Measurements from ENCODE around the gene HEXIM1.

HEXIM1 gene

DNA sequence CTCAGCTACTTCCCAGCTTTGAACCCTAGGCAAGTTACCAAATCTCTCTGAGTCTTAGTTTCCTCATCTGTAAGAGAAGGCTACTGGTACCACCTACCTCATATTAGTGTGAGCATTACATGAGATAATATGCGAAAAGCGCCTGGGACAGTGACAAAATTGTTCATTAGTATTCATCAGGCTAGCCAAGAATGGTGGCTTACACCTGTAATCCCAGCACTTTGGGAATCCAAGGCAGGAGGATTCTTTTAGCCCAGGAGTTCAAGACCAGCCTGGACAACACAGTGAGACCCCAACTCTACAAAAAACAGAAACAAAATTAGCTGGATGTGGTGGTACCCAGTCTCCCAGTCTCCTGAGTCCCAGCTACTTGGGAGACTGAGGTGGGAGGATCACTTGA, 19.3 kb upstream of the HEXIM1 start:
- no peak overlapping the region for H3K4me3 ChIP-seq (ENCODE audit: low read depth, low read length)
- in situ Hi-C loops (cut with HindIII; ENCODE audit: low sequenced_read_pairs) = no loop called here
- no peak for DNase-seq (ENCODE audit: low read depth, low spot score)
- TF ChIP-seq, protein P1, sequence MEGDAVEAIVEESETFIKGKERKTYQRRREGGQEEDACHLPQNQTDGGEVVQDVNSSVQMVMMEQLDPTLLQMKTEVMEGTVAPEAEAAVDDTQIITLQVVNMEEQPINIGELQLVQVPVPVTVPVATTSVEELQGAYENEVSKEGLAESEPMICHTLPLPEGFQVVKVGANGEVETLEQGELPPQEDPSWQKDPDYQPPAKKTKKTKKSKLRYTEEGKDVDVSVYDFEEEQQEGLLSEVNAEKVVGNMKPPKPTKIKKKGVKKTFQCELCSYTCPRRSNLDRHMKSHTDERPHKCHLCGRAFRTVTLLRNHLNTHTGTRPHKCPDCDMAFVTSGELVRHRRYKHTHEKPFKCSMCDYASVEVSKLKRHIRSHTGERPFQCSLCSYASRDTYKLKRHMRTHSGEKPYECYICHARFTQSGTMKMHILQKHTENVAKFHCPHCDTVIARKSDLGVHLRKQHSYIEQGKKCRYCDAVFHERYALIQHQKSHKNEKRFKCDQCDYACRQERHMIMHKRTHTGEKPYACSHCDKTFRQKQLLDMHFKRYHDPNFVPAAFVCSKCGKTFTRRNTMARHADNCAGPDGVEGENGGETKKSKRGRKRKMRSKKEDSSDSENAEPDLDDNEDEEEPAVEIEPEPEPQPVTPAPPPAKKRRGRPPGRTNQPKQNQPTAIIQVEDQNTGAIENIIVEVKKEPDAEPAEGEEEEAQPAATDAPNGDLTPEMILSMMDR (IDR thresholded peaks at IDR 0.05; ENCODE audit: low read depth, low read length) = no peak

DNA sequence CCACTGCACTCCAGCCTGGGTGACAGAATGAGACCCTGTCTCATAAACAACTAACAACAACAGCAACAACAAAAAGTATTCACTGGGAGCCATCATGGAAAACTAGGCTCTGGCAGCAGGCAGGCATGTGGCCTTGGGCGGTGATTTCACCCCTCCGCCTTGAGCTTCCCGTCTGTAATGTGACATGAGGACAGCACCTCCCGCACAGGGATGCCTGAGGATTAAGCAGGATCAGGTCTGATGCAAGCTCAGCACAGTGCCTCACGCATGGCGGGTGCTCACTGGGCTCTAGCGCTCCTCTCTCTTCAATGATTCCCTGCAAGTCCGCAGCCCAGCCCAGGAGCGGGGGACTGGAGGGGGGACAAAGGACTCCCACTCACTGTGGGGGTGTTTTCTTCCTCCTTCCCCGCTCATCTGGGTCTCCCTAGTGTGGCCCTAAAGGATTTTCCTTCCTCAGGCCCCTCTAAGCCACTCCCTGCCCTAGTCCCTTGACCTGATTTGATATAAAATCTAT, 18.8 kb upstream of the HEXIM1 start:
- no peak overlapping the region for H3K4me3 ChIP-seq (ENCODE audit: low read depth, low read length)
- no peak for DNase-seq (ENCODE audit: low read depth, low spot score)
- TF ChIP-seq, protein P1 (IDR thresholded peaks at IDR 0.05; ENCODE audit: low read depth, low read length) = no peak
- in situ Hi-C loops (cut with HindIII; ENCODE audit: low sequenced_read_pairs) = no loop called here

DNA sequence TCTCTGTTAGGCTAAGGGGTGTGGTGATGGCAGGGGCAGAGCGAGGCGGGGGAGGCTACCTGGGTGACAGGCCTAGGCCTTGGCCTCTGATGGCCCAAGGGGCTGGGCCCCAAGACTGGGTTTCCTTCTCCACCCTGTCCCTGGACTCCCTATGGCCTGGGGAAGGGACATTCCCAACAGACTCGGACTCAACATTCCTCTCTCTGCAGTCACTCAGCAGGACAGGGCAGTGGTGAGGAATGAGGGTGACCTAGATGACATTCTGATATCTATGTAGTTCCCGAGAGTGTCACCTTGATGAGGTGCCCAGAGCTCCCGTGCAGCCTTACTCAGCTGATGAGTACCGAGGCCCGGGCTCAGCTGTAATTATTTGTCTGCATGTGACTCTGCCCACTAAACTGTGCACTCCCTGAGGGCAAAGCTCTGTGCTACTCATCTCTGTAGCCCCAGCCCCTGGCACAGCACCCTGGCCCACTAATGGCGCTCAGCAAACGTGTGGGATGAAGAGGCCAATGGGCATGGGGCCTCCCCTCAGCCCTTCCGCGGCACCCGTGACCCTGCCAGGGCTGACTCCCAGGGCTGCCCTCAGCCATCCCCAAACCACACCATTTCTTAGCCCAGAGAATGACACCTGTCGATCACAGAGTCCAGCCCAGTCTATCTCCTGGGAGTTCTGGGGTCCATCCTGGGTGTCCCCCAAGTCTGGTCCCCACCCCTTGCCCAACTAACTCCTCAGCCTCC, 18.2 kb upstream of the HEXIM1 start:
- in situ Hi-C loops (cut with HindIII; ENCODE audit: low sequenced_read_pairs) = no loop called here
- TF ChIP-seq, protein P1 (IDR thresholded peaks at IDR 0.05; ENCODE audit: low read depth, low read length) = no peak
- H3K4me3 ChIP-seq (ENCODE audit: low read depth, low read length) = no peak overlapping the region
- DNase-seq (ENCODE audit: low read depth, low spot score) = no peak

DNA sequence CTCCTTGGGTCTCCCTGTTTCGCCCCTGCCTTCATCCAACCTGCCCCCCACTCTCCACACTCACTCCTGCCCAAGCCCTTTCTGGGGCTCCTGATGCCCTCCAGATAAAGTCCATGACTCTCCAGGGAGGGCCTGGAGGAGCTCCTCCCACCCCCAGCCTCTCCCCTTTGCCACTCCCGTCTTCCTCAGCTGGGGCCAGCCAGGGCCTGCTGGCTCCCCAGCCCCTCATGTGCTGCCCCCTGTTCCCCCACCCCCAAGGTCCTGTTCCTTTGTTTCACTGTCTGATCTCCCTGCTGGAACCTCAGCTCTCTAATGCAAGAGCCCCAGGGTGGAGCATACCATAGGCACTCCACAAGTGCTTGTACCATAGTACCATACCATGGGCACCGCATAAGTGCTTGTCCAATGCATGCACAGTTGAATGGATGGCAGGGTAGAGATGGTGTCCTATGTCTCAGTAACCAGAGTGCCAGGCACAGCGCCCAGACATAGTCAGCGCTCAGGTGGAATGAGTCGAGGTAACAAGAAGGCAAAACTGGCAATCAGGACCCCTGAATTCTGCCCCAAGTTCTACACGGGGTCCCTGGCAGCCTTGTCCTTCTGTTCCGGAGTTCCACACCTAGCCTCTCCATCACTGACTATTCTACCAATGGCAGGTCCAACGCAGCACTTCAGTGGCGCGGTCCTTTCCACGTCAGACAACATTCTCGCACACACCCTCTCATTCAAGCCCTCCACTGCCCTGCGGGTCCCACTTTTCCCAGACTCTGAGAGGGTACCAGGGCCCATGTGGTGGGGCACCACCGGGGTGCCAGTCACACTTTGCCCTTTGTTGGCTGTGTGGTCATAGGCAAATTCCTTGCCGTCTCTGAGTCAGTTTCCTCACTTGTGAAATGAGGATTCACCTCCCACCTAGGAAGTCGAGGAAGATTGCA, 17.3 kb upstream of the HEXIM1 start:
- TF ChIP-seq, protein P1 (IDR thresholded peaks at IDR 0.05; ENCODE audit: low read depth, low read length) = no peak
- DNase-seq (ENCODE audit: low read depth, low spot score) = no peak
- in situ Hi-C loops (cut with HindIII; ENCODE audit: low sequenced_read_pairs) = no loop called here
- peak overlapping the region; percentile 87 for H3K4me3 ChIP-seq (ENCODE audit: low read depth, low read length)

DNA sequence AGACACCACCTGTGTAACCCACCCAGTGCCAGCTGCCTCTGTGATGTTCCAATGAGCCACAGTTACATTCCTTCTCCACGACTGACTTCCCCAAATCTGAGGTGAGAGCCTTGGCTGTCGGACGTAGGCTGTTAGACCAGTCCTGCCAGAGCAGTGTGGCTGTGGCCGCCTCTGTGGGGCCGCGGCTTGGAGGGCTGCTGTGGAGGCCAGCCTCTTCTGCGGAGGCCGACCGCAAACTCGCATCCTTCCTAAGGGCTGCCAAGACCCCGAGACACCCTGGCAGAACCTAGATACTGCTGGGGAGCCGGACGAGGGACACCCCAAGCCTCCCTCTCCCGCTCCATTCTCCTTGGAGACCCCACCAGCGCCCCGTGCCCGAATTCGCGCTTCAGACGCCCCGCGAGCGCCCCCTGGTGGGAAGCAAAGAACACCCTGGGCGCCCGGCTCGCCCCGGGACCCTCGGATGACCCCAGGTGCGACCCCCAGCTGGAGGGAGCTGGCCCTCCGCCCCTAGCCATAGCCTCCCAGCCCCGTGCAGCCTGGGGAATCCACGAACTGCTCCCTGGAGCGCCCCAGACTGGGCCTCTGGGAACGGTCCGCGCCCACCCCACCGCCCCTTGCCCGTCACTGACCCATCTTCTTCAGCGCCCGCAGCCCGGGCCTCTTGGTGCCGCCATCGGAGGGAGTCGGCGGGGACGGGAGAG, 16.5 kb upstream of the HEXIM1 start:
- in situ Hi-C loops (cut with HindIII; ENCODE audit: low sequenced_read_pairs) = no loop called here
- DNase-seq (ENCODE audit: low read depth, low spot score) = no peak
- TF ChIP-seq, protein P1 (IDR thresholded peaks at IDR 0.05; ENCODE audit: low read depth, low read length) = peak; percentile 85
- peak overlapping the region; percentile 87 for H3K4me3 ChIP-seq (ENCODE audit: low read depth, low read length)

DNA sequence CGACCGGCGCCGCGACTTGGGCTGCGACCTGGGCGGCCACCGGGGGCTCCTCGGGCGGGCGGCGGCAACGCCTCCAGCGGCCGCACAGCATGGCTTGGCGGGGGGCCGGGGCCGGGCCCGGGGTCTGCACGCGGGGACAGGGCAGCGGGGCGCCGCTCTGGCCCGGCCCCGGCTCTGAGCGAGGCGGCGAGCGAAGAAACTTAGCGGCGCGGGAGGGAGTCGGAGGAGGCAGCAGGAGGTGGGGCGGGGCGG, 16.0 kb upstream of the HEXIM1 start, which contains the start of gene PLCD3:
TSS of gene PLCD3 (minus strand) at position 196 of the 252 bp plus-strand sequence. CDS start at position 91, 105 bp downstream.
- TF ChIP-seq, protein P1 (IDR thresholded peaks at IDR 0.05; ENCODE audit: low read depth, low read length) = no peak
- in situ Hi-C loops (cut with HindIII; ENCODE audit: low sequenced_read_pairs) = no loop called here
- peak within 1 kb of the TSS; percentile 87 for H3K4me3 ChIP-seq (ENCODE audit: low read depth, low read length)
- DNase-seq (ENCODE audit: low read depth, low spot score) = no peak

Data from astrocyte of the spinal cord (primary cell).